Fibroblast of skin of left quadriceps (primary cell): Measurements from ENCODE around the gene COL9A3.

Experiments
- DNase-seq, 2 experiments: peaks; one replicate each; pipeline ENCODE4 v3.0.0-alpha.2; 2013; ENCODE audit warnings: low read depth in 2 of 2

The COL9A3 gene

DNA sequence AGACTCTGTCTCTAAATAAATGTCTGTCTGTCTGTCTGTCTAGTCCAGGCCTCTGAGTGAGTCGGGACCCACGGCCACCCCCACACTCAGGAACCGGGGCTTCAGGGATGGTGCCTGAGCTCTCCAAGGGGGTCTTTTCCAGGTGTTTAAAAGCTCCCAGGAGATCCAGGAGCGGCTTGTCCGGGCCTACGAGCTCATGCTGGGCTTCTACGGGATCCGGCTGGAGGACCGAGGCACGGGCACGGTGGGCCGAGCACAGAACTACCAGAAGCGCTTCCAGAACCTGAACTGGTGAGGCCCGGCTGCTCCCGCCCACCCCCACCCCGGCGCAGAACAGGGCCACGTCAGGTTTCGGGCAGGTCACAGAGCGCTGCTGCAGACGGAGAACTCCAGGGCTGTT lies 5.5 kb upstream of the COL9A3 start:
- DNase-seq: no peak

DNA sequence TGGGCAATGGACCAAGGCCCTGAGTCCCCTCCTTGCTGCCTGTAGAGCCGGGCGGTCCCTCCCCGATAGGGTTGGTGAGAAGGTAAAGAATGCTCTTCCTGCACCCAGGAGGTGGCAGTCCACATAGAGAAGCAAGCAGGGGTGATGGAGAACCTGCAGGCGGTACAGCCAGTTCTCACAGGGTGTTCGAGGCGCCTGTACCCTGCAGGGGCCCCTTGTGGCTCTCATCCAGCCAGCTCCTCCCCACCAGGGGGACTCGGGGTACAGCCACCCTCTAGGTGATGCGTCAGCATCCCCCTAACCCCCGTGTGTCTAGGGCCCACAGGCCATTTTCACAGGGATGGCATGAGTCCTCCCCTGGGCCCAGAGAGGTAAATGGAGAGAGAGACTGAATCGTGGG lies 5.1 kb upstream of the COL9A3 start:
- DNase-seq: no peak

DNA sequence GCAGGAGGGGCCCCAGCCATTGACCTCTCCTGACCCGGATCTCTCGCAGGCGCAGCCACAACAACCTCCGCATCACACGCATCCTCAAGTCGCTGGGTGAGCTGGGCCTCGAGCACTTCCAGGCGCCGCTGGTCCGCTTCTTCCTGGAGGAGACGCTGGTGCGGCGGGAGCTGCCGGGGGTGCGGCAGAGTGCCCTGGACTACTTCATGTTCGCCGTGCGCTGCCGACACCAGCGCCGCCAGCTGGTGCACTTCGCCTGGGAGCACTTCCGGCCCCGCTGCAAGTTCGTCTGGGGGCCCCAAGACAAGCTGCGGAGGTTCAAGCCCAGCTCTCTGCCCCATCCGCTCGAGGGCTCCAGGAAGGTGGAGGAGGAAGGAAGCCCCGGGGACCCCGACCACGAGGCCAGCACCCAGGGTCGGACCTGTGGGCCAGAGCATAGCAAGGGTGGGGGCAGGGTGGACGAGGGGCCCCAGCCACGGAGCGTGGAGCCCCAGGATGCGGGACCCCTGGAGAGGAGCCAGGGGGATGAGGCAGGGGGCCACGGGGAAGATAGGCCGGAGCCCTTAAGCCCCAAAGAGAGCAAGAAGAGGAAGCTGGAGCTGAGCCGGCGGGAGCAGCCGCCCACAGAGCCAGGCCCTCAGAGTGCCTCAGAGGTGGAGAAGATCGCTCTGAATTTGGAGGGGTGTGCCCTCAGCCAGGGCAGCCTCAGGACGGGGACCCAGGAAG lies 4.5 kb upstream of the COL9A3 start:
- no peak for DNase-seq

DNA sequence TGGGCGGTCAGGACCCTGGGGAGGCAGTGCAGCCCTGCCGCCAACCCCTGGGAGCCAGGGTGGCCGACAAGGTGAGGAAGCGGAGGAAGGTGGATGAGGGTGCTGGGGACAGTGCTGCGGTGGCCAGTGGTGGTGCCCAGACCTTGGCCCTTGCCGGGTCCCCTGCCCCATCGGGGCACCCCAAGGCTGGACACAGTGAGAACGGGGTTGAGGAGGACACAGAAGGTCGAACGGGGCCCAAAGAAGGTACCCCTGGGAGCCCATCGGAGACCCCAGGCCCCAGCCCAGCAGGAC lies 4.0 kb upstream of the COL9A3 start:
- no peak for DNase-seq

DNA sequence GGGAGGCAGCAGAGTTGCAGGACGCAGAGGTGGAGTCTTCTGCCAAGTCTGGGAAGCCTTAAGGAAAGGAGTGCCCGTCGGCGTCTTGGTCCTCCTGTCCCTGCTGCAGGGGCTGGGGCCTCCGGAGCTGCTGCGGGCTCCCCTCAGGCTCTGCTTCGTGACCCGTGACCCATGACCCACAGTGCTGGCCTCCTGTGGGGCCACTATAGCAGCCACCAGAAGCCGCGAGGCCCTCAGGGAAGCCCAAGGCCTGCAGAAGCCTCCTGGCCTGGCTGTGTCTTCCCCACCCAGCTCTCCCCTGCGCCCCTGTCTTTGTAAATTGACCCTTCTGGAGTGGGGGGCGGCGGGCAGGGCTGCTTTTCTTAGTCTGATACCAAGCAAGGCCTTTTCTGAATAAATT lies 3.3 kb upstream of the COL9A3 start:
- no peak for DNase-seq

DNA sequence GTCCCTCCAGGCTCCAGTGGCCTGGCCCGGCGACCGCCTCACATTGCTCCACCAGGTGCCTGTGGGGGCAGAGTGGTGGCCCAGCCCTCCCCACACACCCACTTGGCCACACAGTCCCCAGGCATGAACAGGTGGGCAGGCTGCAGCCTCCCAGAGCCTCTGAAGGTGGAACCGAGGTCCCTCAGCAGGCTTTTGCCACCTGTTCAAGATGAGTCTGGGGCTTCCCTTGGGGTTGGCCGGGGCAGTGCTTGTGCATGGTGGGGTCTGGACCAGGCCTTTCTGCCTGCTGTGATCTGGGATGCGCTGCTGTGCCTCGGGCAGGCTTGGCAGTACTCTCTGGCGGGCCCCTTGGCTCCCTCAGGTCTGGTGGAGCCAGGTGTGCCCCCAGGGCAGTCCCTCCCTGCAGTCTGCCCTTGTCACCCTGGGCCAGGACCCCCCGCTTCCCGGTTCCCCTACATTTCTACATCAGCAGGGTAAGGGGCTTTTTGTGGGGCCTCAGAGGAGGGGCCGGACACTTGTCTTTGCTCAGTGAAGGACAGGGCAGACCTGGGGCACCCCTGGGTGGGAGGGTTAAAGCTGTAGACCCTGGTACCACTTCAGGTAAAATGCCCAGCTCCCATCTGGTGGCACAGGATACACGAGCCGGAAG lies 2.7 kb upstream of the COL9A3 start:
- DNase-seq: no peak

DNA sequence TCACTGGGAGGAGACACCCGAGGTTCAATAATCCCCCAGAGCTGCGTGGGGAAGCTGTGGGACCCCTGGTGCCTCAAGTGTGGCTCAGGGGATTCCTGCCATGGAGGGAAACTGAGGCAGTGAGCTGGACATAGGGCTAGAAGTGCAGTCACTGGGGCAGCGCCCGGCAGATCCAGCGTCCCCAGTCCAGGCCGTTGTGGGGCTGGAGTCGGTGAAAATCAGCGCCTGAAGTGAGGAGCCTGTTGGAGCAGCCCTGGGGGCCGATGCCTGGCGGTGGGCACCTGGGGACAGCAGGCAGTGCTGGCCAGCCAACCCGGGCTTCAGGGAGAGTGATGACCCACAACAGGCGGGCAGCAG lies 2.2 kb upstream of the COL9A3 start:
- no peak for DNase-seq

DNA sequence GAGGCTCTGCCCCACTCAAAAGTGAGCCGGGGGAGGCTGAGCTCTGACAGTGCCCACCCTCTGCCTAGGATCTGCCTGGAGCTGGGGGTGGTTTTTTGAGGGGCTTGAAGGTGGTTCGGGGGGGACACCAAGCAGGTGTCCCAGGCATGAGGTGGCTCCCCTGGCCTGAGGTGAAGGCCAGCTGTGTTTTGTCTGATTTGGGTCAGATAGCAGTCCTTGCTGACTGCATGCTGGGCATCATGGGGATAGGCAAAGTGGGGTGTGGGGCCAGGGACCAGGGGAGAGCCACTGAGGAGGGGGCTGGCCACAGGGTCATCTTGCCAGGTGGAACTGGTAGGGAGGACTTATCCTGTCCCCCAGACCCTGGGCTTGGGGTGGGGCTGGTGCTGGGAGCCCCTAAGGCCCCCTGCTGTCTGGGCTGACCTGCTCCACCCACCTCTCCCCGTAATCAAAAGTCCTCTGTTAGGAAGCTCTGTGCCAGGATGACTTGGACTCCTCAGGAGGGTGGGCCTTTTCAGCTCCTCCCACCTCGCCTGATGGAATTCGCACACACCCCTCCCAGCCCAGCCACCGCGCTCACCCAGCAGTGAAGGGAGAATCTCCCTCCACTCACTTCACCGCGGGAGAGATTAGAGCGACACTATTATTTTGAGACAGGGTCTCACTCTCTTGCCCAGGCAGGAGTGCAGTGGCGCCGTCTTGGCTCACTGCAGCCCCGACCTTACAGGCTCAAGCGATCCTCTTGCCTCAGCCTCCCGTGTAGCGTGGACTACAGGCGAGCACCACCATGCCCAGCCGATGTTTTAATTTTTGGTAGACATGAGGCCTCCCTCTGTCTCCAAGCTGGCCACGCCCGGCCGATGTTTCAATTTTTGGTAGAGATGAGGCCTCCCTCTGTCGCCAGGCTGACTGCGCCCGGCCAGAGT lies 1.5 kb upstream of the COL9A3 start:
- DNase-seq: no peak

DNA sequence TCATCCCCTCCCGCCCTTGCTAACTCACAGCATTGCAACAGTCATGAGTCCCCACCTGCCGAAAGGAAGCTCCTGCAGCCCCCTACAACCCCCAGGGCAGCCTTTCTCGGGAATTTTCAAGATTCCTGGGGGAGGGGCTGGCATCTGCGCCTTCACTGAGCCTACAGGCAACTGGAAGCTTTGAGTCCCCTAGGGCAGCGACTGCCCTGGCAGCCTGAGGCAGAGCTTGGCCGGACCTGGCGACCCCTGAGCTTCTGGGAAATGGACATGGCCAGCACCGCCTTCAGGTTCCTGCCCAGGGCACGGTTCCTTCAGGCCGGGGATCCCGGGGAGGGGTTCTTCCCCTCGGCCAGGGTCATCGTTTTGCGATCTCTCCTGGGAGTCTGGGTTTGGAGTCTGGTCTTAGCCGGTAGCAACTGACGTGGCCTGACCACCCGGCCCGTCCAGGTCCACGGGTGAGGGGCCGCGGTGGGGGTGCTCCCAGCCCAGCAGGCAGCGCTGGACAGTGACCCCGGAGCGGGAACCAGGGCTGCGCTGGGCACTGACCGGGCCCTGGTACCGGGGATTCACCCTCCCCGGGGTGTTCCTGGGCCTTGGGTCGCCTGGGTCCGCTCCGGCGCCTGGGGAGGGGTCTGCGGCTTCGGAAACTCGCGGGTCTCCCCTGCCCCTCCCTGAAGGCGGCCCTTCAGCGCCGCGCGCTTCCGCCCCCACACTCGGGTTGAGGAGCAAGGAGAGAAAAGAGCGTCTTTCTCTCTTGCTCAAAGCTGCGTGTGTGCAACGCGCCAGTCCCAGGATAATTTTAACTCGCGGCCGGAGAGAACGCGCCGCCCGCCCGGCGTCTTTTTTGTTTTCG lies 593 bp upstream of the COL9A3 start:
- no peak for DNase-seq

DNA sequence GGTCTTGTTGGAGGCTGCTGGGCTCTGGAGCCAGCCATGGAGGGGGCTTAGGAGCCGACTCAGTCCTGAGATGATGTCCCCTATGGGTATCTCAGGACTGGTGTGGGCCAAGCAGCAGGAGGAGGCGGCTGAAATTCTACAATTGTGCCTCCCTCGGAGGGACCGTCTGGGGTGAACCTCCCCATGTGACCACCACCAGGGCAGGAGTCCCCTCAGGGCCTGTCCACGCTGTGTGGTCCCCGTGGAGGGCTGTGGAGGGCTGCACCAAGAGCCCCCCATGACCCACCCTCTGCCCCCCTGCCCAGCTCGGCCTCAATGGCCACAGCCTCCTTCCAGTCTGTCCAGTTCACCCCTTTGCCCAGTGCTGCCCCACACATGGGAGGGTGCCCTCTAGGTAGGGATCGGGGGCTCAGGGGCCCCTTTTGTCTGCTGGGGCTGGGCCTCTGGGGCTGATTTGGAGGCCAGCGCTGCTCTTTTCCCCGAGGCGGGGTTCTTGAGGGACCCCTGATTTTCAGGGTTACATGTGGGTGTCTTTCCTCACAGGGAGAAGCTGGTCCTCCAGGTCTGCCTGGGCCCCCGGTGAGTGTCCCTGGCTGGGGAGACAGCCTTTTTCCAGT lies 1.2 kb downstream of the COL9A3 start:
- no peak for DNase-seq

DNA sequence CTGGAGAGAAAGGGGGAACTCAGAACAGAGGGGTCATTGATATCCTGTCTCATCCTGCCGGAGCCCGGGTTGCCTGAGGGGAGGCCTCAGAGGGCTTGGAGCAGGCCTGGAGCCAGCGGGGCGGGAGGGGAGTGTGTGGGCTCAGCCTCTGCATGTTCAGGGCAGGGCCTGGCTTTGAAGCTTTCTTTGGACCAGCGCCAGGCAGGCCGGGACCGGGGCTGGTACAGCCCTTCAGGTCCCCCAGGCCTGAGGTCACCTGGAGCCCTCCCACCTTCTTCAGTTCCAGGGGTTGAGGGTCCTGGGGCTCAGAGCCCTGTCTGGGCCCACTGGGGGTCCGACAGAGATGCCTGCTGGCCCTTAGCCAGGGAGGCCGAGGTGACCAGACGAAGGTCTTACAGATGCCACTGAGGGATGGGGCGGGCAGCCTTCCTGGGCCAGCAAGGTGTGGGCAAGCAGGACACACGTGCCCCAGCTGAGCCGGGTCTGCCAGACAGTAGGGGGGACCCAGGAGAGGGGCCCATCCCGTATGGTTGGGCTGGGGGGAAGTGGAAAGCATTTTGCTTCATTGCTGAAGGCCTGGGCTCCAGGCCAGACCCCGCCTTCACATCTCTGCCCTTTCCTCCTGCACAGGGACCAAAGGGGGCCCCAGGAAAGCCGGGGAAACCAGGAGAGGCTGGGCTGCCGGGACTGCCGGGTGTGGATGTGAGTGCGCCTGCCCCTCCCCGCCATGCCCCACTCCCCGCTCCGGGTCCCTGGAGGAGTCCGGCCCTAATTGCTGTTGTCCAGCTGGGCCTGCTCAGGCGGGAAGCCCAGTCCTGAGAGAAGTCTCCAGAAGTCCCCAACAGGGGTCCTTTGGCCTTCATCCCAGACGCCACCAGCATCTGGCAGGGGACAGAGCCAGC lies 2.0 kb downstream of the COL9A3 start:
- no peak for DNase-seq

DNA sequence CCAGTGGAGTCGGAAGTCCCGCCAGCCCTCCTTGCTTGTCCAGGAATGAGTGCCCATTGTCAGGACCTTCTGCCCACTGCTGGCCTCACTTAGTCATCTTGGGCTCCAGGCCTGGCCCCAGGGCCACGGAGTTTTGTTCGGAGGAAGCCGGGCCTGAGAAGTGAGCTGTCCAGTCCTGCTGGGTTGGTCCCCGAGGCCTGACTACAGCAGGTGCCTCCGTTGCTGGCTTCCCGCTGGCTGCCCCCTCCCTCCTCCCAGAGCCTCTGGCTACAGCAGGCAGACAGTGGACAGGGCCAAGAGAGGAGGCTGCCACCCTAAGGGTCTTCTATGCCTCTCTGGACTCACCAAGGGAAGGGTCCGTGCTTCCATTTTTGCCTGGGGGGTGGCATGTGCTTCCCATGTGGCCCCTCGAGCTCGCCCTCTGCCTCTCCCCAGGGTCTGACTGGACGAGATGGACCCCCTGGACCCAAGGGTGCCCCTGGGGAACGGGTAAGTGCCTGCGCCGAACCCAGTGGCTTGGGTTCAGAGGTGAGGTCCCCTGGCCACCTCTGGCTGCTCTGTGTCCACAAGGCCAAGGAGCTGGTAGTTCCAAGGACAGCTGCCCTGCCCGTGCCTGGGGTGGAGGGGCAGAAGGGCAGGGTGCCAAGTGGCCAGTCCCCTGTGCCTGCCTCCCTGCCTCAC lies 2.8 kb downstream of the COL9A3 start:
- DNase-seq: no peak

DNA sequence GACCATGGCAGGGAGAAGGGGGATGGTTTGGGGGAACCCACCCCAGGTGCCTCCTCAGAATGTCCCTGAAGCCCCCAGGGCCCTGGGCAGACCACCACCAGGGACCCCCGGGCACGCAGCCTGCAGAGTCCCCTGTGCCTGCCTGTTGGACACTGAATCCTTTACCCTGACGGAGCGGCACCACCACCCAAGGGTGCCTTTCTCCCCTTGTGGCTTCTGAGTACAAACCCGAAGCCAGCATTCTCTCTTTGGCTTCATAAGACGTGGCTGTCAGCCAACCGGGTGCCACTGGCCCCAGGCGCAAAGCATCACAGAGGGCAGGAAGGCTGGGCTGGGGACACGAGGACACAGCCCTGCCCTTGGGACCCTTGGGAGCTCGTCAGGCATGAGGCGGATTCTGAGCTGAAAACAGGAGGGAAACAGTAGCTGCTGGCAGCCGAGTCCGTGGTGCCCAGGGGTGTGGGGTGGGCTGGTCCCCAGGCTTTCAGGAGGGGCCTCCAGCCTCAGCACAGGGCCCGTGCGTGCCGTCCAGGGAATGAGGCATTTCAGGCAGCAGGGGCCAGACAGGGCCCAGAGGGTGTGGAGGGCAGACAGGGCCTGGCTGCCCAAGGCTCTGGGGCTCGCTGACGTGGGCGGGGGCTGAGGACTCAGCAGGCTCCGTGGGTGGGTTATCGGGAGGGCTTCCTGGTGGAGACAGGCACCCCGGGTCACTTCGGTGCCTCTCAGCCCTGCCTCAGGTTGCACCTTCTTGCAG lies 3.5 kb downstream of the COL9A3 start:
- no peak for DNase-seq

DNA sequence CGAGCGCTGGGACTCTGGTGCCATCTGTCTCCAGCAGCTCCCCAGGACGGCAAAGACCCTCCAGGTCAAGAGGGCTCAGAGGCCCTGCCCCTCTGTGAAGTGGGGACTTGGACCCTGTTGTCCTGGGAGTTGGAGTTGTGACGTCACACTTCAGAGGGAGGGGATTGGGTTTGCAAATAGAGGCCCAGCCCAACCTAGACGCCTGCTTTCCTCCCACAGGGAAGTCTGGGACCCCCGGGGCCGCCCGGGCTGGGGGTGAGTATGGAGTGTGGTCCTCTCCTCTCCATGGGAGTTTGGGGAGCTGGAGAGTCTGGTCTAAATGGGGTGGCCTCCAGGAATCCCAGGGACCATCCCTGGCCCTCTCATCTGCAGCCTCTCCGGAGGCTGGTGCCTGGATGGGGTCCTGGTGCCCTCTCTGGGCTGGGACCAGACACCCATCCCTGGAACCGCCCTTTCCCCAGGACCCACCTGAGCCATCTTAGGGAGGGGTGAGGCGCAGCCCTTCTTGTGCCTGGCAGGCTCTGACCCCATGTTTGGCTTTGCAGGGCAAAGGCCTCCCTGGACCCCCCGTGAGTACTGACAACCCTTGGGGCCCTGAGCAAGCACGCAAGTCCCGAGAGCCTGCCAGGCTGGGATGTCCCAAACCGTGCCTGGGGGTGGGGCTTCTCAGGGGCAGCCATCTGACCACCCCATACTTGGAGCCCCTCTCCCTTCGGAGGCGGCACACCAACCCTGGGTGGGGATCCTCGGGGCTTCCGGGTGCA lies 4.3 kb downstream of the COL9A3 start:
- no peak for DNase-seq

DNA sequence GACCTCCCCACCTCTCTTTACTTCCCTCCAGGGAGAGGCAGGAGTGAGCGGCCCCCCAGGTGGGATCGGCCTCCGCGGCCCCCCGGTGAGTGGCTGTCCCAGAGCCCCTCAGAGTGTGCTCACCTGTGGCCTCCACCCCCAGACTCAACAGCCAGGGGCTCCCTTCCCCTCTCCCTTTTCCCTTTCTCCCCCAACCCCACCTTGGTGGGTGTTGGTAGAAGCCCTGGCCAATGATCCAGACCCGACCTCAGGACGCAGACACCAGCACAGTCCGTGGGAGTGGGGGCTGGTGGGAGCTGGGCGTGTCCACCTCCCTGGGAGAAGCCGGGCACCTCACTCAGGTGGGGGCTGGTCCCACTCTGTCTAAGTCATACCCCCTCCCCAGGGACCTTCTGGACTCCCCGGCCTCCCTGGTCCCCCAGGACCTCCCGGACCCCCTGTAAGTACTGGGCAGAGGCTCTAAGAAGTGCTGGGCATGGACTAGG lies 4.9 kb downstream of the COL9A3 start:
- no peak for DNase-seq

DNA sequence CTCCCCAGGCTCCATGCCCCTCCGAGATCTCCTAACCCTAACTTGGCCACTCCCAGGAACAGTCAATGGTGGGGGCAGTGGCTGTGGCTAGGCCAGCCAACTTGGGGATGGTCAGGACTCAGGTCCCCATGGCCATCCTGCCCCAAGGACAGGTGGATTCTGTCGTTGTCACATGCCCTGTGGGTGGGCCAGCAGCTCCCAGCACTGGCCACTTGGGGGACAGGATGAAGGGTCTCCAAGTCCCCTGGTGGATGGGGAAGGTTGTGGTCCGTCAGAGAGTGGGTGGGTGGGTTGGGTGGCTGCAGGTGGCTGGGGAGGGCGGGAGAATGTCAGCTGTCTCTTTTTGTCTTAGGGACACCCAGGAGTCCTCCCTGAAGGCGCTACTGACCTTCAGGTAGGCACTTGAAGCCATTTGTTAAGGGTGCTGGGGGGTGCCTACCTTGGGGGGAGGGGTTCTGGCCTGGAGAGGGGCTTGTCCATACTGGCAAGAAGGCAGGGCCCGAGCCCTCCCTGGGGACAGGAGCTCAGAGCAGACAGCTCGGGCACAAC lies 5.5 kb downstream of the COL9A3 start:
- no peak for DNase-seq

DNA sequence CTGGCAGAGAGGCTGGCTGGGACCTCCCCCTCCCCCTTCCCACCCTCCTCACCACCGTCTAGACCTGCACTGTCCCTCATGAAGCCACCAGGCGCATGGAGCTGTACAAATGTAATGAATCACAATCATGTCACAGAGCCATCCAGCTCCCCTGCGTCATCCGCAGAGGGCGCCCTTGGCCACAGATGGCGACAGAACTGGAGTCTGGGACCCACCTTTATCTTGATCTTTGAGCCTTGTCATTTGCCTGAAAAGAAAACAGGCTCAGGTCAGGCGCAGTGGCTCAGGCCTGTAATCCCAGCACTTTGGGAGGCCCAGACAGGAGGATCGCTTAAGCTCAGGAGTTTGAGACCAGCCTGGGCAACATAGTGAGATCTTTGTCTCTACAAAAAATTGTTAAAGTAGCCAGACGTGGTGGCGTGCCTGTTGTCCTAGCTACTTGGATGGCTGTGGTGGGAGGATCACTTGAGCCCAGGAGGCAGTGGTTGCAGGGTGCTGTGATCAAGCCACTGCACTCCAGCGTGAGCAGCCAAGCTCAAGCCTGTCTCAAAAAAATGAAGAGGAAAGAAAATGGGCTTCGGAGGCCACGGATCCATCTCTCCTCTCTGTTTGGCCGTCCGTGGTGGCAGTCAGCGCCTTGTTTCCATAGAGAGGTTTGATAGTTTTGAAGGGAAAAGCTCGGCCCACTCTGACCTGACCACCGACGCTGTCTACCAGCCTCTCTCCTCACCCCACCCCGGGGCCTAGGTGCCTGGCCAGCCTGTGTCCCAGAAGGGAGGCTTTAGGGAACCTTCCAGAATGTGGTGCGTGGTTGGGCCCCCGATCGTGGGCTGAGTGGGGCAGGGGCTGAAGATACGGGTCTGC lies 6.2 kb downstream of the COL9A3 start:
- no peak for DNase-seq
